COLO668 (cell line): ENCODE results near the gene CRBN.
A peak's percentile ranks its signal among the peaks of the same experiment; 100 is the strongest.

Experiments used
- DNase-seq: peaks from one replicate; lab custom pipeline; 2025; ENCODE audit not compliant: unreplicated experiment; lab: John Stamatoyannopoulos, UW

Gene CRBN

DNA sequence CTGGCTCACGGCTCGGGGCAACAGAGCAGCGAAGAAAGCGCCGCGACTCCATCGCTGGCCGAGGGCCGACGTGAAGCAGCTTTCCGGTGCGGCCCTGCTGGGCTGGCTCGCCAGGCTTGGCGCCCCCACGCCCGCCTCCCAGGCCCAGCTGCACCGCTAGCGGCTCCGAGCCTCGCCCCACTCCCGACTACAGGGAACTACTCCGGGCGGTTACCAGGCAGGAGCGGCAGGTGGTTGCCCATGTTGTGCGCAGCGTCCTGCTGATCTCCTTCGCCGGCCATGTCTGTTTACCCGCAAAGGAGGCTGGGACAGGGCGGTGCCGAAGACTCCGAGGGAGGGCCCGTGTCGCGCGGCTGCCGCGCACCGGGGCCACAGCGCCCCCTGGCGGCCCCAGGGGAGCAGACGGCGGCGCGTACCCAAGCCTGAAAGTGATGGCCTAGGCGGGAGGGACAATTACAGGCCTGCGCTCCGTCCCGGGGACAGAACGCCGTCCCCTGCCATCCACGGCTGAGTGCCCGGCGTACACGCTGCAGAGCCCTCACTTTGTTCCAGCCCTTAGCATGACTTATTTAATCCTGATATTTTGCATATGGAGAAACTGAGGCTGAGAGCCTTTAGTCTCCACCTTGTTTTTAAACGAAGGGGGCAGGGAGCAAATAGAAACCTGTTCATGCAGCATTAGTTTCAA is at the start of gene CRBN:
Gene CRBN, minus strand, starts transcription at position 285 of the 688 bp plus-strand sequence. Its CDS starts 4 bp downstream, at position 281.
- DNase-seq, result peak; percentile 82

DNA sequence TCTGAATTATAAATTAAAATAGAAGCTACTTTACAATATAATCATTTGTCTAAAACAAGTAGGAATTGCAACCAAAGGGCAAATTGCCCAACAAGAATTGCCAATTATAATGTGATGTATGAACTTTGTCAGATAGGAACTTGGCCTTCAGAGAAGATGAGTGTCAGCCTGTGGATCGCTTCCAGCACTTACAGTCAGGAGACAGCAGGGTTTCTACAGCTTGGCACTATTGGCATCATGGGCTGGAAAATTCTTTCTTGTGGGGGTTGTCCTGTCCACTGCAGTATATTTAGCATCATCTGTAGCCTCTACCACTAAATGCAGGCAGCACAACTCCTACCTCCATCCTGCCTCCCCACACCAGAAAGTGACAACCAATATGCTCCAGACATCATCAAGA is 48.1 kb upstream of the CRBN start:
- no peak for DNase-seq

DNA sequence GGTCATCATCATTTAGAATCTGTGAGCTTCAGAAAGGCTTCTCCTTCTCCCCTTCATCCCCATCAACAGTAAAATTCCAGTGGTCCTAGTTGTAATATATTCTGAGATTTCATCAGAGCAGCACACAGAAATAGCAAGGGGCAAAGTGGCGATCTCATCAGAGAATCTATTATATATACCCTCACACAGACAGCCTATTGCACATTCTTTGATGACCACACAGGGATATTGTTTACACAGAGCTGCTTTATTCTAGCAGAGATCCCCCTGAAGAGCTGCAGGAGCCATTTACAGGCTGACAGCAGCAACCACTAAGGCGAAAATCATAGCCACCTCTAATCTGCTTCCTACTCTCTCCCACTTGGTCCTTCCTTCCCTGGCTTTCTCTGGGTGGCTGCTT is 42.0 kb upstream of the CRBN start:
- no peak for DNase-seq

DNA sequence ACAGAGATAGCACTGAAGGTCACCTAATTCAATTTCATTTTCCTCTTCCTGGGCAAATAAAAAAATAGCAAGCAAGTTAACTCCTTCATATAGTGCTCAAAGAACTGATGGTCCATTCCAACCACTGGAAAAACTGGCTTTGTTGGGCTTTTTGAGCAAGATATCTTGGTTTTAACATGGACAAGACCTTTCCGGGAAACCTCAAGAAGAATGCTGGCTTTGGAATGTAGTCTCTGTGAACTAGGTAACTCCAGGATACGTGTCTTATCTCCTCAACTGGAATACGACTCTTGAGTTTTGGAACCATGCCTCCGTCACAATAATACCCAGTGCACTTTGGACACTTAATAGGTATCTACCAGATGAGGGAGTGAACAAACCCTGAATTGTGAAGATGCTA is 36.9 kb upstream of the CRBN start:
- no peak for DNase-seq

DNA sequence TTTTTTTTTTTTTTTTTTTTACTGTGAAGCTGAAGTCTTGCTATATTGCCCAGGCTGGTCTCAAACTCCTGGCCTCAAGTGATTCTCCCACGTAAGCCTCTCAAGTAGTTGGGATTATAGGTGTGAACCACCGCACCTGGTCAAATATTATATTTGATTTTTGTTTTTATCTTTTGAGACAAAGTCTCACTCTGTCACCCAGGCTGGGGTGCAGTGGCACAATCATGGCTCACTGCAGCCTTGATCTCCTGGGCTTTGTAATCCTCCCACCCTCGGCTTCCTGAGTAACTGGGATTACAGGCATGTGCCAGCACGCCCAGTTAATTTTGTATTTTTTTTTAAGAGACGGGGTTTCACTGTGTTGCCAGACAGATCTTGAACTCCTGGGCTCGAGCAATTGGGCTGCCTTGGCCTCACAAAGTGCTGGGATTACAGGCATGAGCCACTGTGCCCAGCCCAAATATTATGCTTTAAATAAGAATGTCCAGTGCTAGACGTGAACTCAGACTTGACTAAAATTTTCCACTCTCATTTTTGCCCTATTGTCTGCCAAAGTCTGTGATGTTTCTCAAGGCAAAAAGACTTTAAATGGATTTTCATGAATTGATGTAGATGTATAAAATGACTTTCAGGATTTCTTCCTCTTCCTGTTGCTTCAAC is 33.4 kb upstream of the CRBN start:
- no peak for DNase-seq

DNA sequence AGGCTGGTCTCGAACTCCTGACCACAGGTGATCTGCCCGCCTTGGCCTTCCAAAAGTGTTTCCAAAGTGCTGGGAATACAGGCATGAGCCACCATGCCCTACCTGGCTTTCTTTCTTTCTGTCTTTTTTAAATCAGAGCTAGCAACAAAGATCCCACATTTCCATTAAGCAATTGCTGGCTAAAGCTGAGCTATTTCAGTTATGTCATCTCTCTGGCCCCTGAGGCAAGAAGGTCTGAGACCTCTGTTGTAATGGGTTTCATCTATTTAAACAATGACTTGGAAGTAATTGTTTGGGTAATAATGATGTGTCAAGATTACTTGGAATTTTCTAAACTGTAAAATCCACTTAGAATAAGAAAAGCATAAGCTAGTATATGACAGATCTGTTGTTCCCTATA is 30.2 kb upstream of the CRBN start:
- no peak for DNase-seq

DNA sequence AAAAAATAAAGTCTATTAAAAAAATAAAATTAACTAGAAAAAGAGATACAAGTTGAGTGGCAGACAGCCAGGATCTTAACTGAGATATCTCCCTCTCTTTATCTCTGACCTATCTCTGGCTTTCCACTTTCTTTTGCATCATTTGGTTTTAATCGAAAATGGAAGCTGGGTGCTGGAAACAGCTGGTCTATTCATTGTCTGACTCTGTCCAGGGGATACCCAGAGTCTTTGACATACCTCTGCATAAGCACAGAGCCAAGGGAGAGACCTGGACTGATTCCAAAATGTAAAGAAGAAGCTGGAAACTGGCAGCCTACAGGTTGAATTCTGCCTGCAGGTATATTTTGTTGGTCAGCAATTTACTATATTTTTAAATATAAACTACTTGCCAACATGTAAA is 29.6 kb upstream of the CRBN start:
- DNase-seq, result no peak

DNA sequence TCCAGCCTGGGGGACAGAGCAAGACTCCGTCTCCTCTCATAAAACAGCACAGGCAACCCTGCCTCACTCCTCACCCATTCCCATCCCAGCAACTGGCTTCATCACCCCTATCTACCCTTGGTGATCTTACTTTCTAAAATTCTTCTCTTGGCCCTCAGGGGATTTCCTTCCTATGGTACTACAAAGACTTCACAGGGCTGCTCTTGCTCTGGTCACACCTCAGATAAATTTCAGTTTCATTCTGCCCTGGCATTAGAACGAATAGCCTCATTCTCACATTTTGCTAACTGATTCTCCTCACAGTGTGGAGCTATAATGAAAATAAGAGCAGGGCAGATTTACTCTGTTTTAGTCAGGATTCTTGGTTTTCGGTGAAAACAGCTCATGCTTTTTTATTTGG is 22.1 kb upstream of the CRBN start:
- DNase-seq, result no peak

DNA sequence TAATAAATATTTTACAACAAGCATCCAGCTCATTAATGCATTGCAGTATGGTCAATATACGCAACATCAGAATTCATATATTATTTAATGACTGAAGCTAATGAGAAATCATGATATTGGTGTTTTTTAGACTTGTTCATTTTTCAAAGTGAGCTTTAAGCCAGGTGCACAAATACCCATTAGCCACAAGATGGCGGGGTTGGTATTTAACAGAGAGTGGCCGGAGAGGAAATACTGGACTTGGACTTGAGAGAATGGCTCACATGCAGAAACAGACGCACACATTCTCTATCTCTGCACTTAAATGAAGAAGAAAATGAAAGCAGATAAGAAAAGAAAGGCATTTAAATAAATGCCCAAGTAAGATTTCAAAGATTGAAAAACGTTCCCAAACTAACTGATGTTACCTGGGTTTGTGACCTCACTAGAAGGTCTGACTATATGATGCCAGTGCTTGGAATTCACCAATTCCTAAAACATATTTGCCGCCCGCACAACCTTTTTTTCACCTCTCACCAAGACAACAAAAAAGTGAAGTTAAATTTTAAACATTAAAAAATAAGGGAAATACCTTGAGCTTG is 21.2 kb upstream of the CRBN start:
- peak; percentile 9 for DNase-seq

DNA sequence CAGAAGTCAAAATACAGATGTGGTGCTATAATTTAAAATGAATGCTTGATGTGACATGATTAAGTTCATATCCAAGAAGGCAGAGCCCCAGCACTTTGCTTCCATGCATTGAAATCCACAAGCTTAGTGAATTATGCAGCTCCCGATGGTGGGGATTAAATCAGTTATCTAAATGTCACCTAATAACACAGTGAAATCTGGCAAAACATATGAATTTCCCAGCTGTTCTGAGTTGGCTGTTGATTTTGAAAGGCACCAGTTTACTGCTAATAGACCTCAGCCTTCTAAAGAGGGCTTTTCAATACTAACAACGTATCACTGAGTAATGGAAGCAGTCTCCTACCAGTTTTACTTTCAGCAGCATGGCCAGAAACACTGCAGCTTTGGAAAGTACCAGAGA is 19.8 kb upstream of the CRBN start:
- no peak for DNase-seq

DNA sequence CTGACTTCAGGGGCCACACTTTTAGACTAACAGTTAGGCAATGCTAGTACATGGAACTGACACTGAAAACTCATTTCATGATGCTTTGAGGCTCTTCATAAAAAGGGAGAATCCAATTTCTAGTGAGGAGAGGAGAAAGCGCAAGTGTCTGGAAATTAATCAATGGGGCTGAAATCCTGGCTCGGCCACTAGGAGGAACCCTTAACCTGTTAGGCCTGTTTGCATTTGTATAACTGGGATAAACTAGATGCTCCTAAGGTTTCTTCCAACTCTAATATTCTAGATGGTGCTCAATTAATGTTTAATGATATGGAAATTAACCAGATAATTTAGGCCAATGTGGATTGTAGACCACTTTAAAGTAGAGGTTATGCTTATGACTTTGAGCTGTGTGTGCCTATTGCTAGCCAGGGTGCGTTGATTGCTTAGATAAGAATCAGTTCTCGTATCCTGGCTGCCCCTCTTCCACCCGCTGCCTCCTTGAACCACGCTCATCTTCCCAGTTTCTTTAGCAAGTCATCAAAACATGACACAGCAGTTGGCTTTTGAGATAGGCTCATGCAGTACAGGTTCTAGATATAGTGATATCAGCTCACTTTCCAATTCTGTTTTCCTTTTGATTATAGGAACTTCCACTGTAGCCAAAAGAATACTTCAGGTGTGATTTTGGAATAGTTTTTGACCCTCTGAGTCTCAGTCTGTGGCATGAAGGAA is 16.8 kb upstream of the CRBN start:
- peak; percentile 0 for DNase-seq

DNA sequence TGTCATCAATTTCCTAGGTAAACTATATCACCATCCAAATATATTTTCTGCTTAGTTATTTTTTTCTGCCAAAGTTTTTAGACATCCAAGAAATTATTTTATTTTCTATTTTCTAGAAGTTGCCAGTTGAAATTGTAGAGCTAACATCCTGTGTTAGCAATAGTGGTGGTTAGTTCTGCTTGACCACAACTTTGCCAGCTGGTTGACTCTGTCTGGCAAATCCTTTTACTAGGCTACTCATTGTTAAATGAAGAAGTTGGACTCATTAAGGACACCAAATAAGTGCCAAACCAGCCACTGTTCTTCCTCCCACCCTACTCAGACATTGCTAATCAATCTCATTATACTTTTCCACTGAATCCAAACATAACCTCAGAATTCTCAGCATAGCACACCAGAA is 15.4 kb upstream of the CRBN start:
- DNase-seq, result no peak

DNA sequence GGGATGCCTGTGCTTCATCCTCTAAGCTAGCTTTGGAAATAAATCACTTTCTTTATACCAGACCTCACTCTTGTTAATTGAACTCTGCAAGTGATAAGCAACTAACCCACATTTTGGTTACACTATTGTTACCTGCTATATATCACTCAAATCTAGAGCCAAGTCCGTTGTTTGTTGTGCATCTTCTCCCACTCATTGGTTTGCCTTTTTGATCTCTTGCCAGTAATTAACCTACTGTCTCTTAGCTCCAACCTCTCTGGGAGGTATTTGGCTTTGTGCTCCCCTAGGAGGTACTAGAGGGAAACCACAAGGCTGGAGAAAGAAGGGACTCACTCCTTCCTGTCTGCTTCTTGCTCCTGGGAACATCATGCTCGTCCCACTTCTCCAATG is 12.8 kb upstream of the CRBN start:
- no peak for DNase-seq

DNA sequence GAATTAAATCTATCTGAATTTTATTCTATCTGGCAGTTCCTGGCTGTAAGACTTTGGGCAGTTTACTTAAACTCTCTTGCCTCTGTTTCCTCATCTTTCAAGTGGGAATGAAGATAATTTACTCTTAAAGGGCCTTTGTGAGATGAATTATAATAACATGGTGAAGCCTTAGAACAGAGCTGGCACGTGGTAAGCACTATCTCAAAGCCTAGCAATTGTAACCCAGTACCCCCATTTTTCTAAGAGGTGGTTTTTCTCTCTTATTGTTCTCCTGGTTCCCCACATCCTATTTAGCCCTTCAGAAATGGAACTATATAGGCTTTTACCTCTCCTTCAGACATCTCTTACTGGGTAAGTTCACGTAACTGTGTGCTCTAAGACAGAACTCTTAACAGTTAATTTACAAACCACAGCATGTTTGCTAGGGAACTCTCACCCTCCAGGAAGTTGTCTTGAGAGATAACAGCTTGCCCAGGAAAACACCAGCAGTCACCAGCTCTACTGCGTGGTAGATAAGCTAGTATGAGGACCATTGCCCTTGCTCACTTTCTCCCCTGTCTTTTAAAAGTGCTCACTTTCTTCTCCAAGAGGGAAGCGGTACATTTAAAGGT is 12.3 kb upstream of the CRBN start:
- DNase-seq, result no peak

DNA sequence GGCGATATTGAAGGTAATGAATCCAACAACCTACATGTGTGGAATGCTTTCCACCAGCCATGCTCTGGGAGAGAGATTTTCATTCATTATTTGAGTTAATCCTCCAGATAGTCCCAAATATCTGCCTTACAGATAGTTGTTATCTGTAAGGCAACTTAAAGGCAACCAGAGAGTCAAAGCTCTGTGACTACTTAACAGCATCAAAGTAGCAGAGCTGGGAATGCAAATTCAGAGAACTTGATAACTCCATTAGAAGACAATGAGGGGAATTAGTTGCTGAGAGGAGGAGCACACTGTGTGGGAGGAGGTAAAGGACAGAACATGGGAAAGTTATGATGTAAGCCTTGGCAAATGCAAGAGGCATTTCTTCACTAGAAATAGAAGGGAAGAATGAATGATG is 10.5 kb upstream of the CRBN start:
- DNase-seq, result no peak

DNA sequence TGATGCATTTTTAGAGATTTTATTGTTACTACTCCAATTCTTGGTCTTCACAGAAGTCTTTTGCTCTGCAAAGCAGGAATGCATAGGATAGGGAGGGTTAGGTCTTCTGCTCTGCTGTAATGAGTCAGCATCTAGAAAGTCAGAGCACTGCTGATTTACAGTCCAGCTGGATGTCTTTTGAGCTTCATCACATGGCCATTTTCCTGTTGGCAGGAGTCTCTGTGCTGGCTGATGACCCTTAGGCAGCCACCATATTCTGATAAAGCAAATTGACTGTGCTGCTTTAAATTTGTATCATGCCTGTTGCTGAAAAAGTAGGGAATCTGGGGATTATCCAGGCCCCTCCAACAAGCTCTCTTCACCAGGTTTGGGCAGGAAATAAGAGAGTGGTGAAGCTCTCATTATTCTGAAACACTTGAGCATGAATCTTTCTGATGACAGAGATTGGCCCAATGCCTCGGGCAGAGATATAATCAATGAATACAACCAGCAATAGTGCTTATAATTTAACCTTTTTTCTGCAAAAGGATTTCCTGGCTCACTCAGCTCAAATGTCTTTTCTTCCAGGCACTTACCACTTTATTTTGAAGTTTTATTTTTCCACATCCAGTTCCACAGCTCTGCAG is 9.7 kb upstream of the CRBN start:
- DNase-seq, result no peak

DNA sequence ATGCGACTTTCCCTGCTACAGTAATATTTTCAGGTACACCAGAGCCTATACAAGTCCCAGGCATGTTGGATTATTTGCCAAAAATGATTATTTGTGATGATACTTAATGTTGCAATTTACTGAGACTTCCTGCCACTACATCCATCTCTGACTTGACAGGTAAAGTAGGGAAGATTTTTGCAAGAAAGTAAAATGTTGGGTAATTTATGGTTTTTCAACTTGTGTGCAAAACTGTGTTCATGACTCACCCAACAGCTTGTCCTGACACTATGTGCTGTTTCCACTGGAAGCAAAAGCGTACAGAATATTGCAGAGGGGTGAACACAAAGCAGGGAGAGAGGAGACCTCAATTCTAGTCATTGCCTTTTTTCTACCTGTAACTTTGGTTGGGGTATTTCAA is 5.4 kb upstream of the CRBN start:
- DNase-seq, result no peak

DNA sequence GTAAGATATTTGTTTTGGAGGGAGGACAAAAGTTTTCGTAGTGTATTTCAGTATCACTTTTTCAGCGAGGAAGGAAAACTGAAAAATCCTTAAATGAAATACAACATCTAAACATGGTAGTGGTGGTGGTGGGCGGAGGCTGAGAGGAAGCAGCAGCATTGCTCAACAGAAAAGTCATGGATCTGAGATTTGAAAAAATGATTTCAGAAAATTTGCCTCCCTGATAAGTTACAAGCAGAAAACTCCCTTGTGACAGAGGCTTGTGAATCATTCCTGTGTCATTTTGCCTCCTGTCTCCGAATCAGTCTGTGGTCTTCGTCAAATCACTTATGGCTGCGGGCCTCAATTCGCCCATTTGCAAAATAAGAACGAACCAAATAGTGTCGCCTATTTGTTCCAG is 965 bp upstream of the CRBN start:
- DNase-seq, result no peak

DNA sequence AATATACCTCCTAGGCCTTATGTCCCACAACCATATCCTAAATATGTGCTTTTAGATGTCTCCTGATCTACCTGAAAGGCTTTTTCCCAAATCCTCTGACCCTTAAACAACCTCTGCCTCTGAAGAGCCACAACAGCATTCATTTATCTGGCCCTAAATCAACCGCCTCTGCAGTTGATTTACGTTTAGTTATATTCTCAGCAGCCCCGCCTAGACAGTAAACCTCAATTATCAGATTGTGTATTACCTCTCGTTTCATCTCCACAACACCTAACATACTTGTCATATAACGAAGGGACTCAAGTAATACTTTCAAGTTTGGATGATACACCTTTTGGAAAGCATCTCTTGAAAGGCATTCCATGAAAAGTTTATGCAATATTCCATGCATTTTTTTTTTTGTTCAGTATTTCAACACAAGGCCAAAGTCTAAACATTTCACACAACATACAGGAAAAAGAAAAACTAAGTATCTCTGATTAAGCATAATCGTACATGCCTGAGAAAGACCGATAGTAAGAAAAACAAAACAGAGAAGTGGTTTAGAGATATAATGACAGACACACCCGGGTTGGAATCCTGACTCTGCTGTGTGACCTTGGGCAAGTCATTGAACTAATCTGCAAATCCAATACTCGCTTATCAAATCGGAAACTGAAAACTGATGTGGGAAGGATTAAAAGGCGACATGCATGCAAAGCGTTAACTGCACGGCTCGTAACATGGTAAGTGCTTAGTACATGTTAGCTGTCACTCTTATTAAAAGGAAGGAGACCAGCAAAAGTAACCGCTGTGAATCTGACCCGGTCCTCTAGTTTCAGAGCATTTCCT is 778 bp downstream of the CRBN start:
- DNase-seq, result no peak

DNA sequence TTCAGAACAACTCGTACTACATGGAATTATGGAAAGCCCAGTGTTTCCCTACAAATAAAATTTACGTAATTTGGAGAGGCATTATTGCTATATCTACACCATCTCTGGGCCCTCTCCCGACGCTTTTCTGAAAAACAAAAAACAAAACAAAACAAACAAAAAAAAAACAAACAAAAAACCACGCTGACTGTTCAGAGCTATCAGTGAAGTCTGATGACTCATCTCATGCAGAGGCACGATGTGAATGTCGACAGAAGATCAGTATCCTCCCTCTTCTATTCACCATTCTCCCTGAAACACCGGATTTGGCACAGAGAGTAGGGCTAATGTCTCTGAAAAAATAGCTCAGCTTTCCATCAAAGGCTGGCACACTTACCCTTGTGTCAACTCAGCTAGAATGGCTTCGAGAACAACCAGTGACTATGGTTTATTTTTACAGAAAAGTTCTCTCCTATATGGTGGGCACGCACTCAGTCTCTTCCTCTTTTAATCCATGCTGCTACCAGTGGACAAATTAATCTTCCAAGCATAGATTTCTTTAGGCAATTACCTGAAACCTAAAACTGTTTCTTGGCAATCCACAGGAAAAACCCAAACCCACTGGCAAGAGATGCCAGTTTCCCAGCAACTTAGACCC is 1.5 kb downstream of the CRBN start:
- DNase-seq, result no peak
